Measurements from ENCODE around the gene CGN.
"Not testable (repeated sequence)": the region's sequence is repeated elsewhere in the genome, so short reads cannot be mapped to it uniquely, and the experiment has no call there.

The CGN gene

DNA sequence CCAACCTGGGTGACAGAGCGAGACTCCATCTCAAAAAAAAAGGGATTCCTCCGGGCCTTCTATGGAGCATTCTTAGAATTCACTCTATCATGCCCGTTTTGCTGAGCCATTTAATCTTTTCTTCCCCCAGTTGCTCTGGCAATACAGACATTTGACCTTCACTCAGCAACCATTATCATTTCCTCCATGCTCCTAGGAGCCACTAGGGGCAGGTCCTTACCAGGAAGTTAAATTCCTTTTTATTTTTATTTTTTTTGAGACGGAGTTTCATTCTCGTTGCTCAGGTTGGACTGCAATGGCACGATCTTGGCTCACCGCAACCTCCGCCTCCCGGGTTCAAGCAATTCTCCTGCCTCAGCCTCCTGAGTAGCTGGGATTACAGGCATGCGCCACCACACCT lies 9.7 kb upstream of the CGN start:
- DNase-seq = no peak

DNA sequence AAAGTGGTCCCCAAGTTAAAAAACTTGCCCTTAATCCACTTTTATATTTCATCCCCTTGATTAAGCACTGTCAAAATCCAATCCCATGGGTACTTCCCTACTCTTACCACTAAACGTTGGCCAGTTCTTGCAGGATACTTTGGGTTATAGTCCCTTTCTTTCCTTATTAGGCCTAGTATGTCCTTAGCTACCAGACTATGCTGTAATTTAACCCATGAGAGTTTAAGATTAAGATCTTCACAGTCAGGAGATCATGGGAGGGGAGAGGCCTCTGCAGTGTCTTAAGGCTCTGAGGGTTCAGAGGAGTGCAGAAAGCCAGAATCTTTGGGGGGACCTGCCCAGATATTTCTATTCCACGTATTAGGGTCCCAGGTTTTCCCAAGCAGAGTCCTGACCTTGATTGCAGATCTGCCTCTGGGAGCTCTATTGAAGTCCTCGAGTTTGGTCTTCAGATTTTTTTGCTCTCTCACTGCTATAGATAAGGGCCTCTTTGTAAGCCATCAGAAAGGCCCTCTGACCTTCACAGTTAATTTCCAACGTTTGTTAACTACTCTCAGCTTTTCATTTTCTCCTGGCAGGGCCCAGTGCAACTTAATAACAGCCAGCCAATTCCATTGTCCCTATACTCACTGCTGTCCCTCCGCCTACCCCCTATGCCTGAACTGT lies 9.0 kb upstream of the CGN start:
- no peak for DNase-seq

DNA sequence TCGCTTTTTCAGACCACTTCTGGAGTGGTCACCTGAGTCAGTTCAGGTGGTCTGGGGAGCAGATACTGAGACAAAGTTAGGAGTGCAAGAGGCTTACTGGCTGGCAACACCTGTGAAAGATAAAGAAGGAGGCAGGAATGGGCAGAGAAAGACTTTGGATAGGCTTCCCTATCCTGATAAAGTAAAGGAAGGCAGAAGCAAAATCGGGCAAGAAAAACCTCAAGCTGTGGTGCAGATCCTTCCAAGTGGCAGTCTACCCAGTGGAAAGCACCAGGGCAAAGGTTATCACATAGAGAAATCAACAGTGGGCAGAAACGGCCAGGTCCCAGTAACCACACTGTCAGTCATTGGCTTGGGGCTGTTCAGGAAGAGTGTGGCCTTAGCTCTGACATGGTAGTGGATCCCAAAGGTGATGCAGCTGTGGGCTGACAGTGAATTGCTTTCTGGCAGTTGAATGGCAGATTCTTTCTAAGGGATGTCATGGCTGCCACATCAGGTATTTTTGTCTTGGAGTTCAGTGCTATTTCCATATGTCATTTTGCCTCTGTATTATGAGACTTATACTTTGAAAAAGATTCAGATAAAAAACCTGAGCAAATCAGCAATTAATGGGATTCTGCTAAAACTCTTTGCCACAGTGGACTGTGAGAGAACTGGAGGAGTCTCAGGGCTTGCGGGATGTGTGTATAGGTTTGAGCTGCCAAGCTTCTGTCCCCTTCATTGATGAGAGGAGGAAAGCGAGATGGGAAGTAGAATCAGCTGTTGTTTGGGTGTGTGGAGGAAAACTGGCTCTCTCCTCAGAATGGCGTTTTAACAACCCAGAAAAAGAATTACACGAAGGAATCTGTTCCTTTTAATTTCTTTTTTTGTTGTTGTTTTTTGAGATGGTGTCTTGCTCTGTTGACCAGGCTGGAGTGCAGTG lies 8.1 kb upstream of the CGN start:
- no peak for DNase-seq

DNA sequence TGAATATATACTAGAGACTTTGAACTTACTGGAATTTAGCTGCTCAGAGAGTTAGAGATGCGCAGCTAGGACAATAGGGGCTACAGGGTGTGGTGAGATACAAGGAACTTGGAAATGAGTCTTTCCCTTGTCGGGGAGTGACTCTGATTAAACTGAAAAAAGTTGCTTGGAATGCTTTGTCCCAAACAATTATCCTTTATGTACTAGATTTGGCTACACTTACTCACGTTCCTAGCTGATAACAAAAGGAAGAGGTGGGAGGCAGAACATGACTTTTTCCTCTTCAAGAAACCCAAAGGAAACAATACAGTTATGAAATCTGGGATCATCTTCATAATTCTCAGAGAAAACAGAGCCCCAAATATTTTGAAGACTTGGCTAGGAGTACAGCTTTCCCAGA lies 6.9 kb upstream of the CGN start:
- DNase-seq = no peak

DNA sequence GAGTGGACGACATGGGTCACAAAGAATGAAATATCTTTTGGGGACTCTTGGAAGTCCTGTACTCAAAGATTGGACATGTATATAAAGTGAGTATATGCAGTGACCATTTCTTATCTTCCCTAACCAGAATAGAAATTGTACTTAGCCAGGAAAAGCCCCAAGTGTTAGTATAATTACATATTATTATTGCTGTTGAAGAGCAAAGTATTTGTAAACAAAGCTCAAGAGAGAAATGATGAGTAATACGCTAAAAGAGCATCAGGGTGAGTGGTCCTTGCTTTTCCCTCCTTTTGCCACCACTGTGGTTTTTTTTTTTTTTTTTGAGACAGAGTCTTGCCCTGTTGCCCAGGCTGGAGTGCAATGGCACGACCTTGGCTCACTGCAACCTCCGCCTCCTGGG lies 6.4 kb upstream of the CGN start:
- DNase-seq = no peak

DNA sequence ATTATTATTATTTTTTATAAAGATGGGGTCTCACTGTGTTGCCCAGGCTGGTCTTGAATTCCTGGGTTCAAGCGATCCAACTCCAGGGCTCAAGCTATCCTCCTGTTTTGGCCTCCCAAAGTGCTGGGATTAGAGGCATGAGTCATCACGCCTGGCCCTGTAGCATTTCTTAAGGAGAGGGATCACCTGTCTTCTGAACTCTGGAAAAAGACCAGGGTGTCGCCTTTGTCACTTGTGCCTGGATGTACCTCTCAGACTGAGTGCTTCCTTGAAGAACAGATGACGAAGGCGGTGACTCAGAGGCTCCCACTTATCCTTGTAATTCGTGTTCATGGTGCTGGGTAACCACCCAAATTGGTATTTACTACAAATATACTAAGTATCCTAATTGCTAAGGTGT lies 2.4 kb upstream of the CGN start:
- no peak for DNase-seq

DNA sequence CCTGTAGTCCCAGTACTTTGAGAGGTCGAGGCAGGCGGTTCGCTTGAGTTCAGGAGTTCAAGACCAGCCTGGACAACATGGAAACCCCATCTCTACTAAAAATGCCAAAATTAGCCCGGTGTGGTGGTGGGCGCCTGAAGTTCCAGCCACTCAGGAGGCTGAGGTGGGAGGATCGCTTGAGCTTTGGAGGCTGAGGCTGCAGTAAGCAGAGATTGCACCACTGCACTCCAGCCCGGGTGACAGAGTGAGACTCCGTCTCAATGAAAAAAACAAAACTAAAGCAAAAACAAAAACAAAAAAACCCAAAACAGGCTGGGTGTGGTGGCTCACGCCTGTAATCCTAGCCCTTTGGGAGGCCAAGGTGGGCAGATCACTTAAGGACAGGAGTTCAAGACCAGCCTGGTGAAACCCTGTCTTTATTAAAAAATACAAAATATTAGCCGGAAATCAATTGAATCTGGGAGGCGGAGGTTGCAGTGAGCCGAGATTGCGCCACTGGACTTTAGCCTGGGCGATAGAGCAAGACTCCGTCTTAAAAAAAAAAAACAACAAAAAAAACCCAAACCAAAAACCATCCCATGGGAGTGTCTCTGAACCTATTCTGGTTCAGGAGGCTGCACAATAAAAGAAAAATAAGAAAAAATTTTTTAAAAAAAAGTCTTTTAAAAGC lies 1.7 kb upstream of the CGN start:
- no peak for DNase-seq

DNA sequence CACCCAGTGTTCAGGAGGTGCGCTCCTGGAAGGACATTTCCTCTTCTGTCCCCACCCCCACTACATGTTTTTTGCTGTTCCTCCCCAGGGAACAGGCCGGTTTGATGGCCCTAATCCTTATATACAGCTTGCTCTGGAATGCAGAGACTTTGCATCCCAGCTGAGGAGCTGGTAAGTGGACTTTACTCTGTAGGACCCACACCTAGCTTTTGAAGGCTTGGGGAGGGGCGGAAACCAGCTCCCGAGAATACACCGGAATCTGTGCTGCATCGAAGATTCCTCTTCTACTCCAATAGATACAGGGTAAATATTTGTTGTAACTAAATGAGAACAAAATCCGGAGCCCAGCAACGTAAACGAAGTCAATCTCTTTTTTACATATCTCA lies 1.2 kb upstream of the CGN start:
- DNase-seq = no peak

DNA sequence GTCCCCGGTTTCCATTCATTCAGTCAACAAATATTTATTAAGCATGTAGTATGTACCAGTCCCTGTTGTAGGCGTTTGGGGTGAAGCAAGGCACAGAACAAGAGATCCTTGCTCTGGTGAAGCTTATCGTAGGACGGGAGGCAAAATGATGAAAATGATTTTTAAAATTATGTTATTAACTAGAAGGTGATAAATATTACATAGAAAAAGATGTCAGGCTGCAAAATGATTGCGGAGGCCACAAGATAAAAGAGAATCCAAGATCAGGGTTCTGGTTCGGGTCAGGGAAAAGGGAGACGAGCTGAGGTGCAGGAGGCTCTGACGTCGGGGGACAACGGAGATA lies 602 bp upstream of the CGN start:
- no peak for DNase-seq

DNA sequence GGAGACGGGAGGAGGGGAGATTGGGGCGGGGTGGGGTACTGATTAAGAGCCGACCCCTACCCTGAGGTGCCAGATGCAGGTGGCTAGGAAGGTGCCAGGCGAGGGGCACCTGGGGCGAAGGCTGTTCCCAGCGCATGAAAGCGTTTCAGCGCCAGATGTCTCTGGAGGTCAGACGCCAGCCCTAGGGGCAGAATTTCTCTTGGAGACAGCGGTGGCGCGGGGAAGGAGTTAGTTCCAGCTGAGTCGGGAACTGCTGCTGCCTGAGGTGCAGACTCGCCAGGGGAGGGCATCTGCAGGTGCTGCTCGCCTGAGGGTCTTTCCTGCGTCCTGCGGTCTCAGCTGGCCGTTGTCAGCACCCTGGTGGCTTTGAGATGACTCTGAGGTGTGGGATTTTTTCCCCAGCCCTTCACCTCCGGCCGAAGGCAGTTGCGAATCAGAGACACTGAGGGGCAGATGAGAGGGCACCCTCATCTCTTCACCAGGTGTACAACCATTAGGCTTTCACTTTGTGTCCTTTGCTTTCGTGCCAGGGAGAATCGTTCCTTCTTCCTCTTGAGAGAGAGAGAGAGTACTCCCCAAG lies 539 bp downstream of the CGN start:
- peak; percentile 47 for DNase-seq

DNA sequence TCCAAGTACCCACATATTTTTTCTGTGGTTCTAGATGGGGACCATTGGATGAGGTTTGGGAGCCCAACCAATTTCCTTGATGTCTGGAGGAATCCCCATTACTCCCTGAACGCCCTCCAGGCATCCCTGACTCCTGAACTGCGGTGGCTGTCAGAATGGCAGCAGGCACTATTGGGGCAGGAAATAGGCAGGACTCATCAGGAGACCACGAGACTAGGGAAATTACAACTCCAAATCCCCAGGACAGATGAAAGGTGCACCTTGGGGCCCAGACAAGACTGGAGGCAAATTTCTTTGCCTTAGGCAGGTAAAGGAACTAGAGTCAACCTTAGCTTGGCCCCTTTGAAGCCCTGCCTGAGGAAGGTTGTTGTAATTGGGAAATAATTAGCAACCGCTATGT lies 1.1 kb downstream of the CGN start:
- no peak for DNase-seq

DNA sequence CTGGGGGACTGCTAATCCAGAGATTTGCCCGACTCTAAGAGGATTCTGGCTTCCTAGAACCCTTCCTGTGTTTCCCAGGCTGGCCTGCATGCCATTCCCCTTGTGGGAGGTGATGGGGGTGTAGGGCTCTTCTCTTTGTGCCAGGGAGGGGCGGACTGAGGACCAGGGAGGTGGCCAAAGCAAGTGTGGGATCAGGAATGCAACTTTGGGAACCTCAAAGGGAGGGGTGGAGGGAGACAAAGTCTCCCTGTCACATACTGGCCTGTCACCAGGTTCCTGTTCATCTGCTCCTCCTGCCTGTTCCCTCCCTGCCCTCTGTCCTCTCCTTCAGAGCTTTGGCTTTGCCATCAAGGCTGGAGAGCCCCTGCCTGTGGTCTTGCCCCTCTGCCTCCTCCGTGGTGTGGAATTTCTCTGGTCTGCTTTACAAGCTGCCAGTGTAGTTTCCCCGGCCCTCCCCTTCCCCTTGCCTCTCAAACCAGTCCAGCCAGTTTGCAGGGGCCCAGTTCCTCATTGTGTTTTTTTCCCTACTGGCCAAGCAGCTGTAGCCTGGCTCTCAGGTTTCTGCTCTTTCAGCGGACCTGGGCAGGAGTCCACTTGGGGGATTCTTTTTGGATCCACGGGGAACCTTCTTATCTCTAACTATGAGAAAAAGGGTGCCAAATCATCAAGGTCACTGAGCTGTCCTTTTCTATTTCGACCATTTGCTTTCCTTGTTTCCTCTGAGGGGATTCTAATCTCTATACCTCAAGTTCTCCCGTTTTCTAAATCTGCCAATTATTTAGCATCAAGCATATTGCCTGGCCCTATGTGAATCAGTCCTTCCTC lies 1.8 kb downstream of the CGN start:
- no peak for DNase-seq

DNA sequence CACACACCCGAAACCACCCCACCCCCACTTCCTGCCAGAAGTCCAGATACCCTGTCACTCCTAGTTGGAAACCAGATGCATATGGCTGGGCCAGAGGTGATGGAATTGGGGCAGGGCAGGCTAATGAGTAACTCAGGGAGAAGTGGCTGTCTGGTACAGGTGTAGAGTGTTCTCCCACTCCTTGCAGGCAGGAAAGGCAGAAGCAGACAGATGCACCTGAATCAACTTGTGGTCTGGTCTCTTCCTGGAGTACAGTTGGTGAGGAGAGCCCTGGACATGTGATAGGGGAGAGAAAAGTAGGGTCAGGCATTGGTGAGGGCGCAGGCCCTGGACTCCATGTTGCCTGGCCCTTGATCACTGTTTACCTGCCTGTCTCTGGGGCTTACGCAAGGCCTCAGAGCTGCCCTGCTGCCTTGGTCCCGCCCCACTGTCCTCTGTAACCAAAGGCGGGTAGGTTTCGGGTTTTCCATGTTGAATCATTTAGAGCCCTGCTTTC lies 2.5 kb downstream of the CGN start:
- DNase-seq = peak; percentile 46

DNA sequence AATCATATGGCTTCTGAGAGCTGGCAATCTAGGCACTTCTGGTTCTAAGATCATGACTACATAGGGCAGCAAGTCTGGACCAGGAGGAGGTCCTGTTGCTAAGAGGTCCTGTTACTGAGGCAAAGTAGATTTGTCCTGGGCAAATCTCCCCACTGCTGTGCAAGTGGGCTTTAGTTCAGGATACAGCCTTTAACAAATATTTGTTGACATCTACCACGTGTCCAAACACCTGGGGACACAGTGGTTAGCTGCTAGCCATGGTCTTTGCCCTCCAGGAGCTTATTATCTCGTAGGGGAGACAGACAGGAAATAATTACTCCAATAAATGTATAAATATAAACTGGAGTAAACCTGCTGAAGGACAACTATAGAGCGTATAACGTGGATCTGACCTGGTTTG lies 3.2 kb downstream of the CGN start:
- DNase-seq = no peak

DNA sequence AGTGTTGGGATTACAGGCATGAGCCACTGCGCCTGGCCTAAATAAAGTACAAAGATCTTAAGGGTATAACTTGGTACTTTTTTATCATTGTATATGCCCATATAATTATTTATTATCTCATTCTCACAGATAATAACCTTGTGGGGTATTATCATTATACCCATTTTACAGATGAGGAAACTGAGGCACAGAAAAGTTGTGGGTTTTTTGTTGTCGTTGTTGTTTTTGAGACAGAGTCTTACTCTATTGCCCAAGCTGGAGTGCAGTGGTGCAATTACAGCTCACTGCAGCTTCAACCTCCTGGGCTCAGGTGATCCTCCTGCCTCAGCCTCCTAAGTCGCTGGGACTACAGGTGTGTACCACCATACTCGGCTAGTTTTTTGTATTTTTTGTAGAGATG lies 4.1 kb downstream of the CGN start:
- no peak for DNase-seq

DNA sequence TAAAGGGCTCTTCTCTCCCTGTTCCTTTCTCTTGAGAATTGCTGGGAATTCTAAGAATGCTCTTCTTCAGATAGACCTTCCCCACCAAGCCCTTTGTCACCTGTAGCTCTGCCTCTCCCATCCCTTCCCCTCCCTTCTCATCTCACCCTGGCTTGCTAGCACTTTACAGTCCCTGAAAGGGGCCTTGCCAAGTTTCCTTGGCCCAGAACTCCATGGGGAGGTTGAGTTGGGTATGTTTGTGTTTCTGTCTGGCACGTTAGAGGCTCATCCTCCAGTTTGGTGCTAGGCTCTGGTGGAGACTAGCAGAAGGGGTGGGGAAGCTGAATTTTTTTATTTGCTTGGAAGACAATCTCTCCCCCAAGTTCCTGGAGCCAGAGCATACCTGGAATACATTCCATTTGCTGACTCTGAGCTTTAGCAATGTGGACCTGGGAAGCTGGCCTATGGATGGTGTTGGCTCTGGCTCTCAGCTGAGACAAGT lies 4.9 kb downstream of the CGN start:
- DNase-seq = no peak

DNA sequence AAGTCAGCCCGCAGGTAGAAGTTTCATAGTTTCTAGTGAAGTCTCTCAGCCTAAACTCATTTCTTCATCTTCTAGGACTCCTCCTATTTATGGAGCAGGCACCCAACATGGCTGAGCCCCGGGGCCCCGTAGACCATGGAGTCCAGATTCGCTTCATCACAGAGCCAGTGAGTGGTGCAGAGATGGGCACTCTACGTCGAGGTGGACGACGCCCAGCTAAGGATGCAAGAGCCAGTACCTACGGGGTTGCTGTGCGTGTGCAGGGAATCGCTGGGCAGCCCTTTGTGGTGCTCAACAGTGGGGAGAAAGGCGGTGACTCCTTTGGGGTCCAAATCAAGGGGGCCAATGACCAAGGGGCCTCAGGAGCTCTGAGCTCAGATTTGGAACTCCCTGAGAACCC lies 7.2 kb downstream of the CGN start:
- no peak for DNase-seq

DNA sequence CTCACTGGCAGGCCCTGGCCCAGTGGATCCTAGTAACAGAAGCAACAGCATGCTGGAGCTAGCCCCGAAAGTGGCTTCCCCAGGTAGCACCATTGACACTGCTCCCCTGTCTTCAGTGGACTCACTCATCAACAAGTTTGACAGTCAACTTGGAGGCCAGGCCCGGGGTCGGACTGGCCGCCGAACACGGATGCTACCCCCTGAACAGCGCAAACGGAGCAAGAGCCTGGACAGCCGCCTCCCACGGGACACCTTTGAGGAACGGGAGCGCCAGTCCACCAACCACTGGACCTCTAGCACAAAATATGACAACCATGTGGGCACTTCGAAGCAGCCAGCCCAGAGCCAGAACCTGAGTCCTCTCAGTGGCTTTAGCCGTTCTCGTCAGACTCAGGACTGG lies 7.7 kb downstream of the CGN start:
- DNase-seq = no peak

DNA sequence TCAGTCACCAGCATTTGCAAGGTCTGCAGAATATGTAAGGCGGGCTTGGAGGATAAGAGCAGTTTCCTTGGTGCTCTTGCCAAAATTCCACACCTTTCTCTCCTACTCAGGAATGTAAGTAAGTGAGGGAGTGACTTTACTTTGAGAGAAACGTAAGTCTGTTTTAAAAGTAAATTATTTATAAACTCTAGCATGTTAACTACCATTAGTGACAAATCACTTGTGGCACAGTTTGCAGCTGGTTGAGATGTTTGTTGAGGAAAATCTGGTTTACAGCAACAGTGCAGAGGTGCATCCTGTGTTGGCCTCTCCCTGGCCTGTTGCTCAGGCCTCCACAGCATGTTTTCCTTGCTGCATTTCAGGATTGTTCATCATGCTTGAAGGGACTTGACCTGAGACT lies 8.5 kb downstream of the CGN start:
- DNase-seq = no peak

DNA sequence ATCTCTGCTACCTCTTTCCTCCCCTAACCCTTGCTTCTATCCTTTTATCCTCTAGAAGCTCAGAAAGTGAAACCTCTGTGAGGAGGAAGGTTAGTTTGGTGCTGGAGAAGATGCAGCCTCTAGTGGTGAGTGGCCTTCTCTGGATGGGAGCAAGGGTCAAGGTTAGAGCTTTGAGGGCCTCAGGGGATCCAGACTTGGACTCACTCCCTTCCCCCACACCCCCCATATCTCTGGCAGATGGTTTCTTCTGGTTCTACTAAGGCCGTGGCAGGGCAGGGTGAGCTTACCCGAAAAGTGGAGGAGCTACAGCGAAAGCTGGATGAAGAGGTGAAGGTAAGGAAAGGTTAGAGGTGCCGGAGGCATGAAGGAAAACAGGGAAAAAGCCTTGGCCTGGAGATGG lies 9.2 kb downstream of the CGN start:
- DNase-seq = no peak

DNA sequence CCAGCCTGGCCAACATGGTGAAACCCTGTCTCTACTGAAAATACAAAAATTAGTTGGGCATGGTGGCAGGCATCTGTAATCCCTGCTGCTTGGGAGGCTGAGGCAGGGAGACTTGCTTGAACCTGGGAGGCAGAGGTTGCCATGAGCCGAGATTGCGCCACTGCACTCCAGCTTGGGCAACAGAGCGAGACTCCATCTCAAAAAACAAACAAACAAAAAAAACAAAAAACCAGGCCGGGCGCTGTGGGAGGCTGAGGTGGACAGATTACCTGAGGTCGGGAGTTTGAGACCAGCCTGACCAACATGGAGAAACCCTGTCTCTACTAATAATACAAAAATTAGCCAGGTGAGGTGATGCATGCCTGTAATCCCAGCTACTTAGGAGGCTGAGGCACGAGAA lies 11.2 kb downstream of the CGN start:
- not testable (repeated sequence) for DNase-seq

DNA sequence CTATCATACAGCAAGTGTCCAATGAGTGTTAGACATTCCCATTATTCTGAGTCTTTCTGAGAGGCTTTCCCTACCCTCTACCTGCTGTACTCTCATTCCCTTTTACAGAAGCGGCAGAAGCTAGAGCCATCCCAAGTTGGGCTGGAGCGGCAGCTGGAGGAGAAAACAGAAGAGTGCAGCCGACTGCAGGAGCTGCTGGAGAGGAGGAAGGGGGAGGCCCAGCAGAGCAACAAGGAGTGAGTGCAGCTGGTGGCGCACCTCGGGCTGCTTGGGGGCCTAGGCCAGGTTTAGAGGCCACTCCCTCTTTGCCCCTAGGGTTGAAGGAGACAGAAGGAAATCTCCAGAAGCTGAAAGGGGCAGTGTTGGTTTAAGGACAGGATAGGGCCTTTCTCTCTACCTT lies 12.1 kb downstream of the CGN start:
- no peak for DNase-seq

DNA sequence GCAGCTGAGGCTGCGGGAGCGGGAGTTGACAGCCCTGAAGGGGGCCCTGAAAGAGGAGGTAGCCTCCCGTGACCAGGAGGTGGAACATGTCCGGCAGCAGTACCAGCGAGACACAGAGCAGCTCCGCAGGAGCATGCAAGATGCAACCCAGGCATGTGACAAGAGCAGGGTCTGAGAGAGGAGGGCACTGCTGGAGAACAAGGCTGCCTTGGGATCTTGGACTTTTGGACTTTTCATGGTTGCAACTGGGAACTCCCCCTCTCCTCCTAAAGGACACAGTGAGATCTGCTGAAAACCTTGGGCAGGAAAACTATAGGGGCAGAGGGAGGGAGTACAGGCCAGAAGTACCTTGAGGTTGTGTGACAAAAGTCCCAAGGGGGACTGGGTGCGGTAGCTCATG lies 13.5 kb downstream of the CGN start:
- DNase-seq = no peak

Data from stimulated activated CD4-positive, alpha-beta T cell treated with anti-CD3 and anti-CD28 coated beads, Interleukin-15, amount 100 ng/mL, for 24 hours (primary cell).